Common myeloid progenitor, CD34-positive (primary cell): ENCODE measurements around the gene GABBR2.

Experiments
- CTCF ChIA-PET: fragments of 350-600 bp; sonication (Branson Sonifier 250); formaldehyde crosslinking; loops from one replicate; lab custom pipeline; 2021; ENCODE audit warnings: antibody characterized with exemption; lab: Charles Lee
- POLR2A ChIA-PET: fragments of 350-600 bp; sonication (Branson Sonifier 250); formaldehyde crosslinking; loops from one replicate; lab custom pipeline; 2021; ENCODE audit warnings: antibody characterized with exemption; lab: Charles Lee
- DNase-seq, 3 donors: peaks; one replicate each; pipeline versions ENCODE4 v3.0.0 to v3.0.0-alpha.2; 2013
- H3K27ac ChIP-seq, 2 experiments: 1 replicate in 1 of 2; 2 replicates in 1 of 2; pipeline ENCODE4 v1.7.0; 2013; ENCODE audit warnings: inconsistent platforms in 2 of 2, low read length in 2 of 2, mild to moderate bottlenecking in 2 of 2, low read depth in 1 of 2, moderate library complexity in 1 of 2; ENCODE audit not compliant: severe bottlenecking in 2 of 2, insufficient read depth in 1 of 2, poor library complexity in 1 of 2
- H3K27me3 ChIP-seq, 5 experiments: replicated peaks in 2 of 5; 1 replicate in 3 of 5; 2 replicates in 2 of 5; pipeline versions ENCODE4 v1.6.1 to v1.7.0; 2013; ENCODE audit warnings: low read length in 4 of 5, mild to moderate bottlenecking in 2 of 5, moderate library complexity in 2 of 5, inconsistent platforms in 1 of 5; ENCODE audit not compliant: insufficient read depth in 5 of 5, control insufficient read depth in 4 of 5
- H3K36me3 ChIP-seq, 4 experiments: 1 replicate in 2 of 4; 2 replicates in 2 of 4; pipeline versions ENCODE4 v1.6.1 to v1.7.0; 2013; ENCODE audit warnings: low read length in 3 of 4, control low read depth in 1 of 4, mild to moderate bottlenecking in 1 of 4; ENCODE audit not compliant: control insufficient read depth in 4 of 4, insufficient read depth in 4 of 4
- H3K4me1 ChIP-seq, 4 experiments: 1 replicate in 3 of 4; 2 replicates in 1 of 4; pipeline versions ENCODE4 v1.6.1 to v1.7.1; 2013; ENCODE audit warnings: low read length in 3 of 4, mild to moderate bottlenecking in 3 of 4, control low read depth in 1 of 4, inconsistent platforms in 1 of 4, moderate library complexity in 1 of 4; ENCODE audit not compliant: control insufficient read depth in 4 of 4, insufficient read depth in 4 of 4; ENCODE audit errors: control extremely low read depth in 1 of 4
- H3K4me3 ChIP-seq, 7 experiments: 1 replicate in 4 of 7; 2 replicates in 3 of 7; pipeline versions ENCODE4 v1.5.1 to v1.7.0; 2013; ENCODE audit warnings: mild to moderate bottlenecking in 7 of 7, low read length in 6 of 7, moderate library complexity in 6 of 7, inconsistent platforms in 2 of 7, low read depth in 2 of 7, control low read depth in 1 of 7; ENCODE audit not compliant: insufficient read depth in 4 of 7, control insufficient read depth in 1 of 7; ENCODE audit errors: extremely low read depth in 1 of 7
- H3K9me3 ChIP-seq, 5 experiments: 1 replicate in 4 of 5; 2 replicates in 1 of 5; pipeline versions ENCODE4 v1.6.1 to v1.7.1; 2013; ENCODE audit warnings: low read length in 4 of 5, mild to moderate bottlenecking in 2 of 5, inconsistent platforms in 1 of 5, low read depth in 1 of 5, moderate library complexity in 1 of 5; ENCODE audit not compliant: control insufficient read depth in 4 of 5, insufficient read depth in 2 of 5; ENCODE audit errors: control extremely low read depth in 1 of 5
- WGBS: methylation state at CpG from one replicate; pipeline ENCODE4 v1.1.5; 2013; ENCODE audit not compliant: insufficient coverage; 5-methylcytosine and 5-hydroxymethylcytosine counted together

GABBR2 gene

DNA sequence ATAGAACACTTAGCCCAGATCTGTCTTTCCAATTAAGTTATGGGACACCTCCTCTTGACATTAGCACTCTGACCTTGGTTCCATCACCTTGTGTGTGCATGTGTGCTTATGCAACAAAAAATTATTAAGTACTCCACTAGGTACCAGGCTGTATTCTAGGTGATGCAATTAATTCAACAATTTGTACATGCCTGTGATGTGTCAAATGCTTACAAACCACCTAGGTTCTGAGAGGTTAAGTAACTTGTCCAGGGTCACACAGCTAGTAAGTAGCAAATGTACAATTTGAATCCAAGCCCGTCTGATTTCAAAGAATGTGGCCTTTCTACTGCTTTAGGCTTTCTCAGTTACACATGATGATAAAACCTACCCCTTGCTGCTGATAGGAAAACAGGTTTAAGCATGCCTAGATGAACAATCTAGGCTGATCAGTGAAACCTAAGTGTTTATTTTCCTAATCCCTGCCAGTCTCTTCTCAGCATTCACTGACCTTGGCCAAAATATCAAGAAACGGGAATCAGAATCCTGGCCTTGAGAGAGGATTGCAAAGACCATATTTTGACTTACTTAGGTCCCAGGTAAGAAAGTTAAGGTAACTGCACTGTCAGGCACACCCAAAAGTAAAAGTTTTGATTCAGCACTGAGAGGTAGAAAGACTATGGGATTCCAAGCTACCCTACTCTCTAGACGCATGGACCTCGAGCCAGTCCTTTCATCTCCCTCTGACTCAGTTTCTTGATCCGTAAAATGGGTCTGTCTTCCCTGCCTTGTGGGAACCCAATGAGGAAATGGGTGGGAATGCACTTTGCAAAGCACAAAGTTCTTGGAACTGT lies 454.3 kb downstream of the GABBR2 start:
- Histone ChIP-seq H3K27ac (peak overlapping the region in 1 of 2 experiments; percentile 60), H3K9me3 (no peaks in the 10 kb centered on the region), H3K4me1 (peaks cover 6 to 39% (median 37%) of the 10 kb centered on the region in 4 experiments), H3K27me3 (peaks cover 0 to 4% (median 0%) of the 10 kb centered on the region in 5 experiments), H3K36me3 (peaks cover 0 to 11% (median 4%) of the 10 kb centered on the region in 4 experiments), H3K4me3 (peak overlapping the region; percentile 87 to 97 (median 94))
- 53% methylated on average over 5 of the region's 5 CpGs for WGBS
- CTCF ChIA-PET = interaction anchor here (0.6 to 4.0 kb wide), 6 partner anchors 13 to 209 kb away, joined by 3 to 19 read pairs (median 4); no protein-coding TSS in a partner anchor
- POLR2A ChIA-PET = interaction anchor here (0.6 kb wide), 1 partner anchor 14 kb away, joined by 4 read pairs; no protein-coding TSS in a partner anchor
- no peak for DNase-seq

DNA sequence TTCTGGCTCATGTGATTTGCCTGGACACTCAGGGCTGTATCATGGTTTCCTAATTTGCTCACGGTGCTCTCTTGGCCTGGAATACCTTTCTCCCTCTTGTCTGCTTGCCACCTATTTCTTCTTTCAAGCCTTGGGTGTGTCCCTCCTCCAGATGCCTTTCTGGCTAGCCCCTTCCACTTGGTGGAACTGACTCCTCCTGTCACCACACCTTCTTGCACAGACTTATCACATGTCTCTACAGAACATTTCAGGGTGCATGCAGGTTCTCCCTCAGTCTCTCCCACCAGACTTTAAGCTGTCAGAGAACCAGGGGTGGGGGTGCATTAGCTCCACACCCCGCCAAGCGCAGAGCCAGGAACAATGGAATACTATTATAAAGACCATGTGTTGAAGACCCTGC lies 455.2 kb downstream of the GABBR2 start:
- H3K9me3 ChIP-seq = no peaks in the 10 kb centered on the region
- ChIA-PET POLR2A (no interaction called here), CTCF (interaction anchor here (0.6 to 4.0 kb wide), 5 partner anchors 12 to 208 kb away, joined by 3 to 19 read pairs (median 3); no protein-coding TSS in a partner anchor)
- H3K27ac ChIP-seq = no peak overlapping the region
- H3K36me3 ChIP-seq = peaks cover 0 to 11% (median 4%) of the 10 kb centered on the region in 4 experiments
- peak overlapping the region in 1 of 7 experiments; percentile 13 for H3K4me3 ChIP-seq
- 90% methylated on average over 2 of the region's 3 CpGs for WGBS
- H3K27me3 ChIP-seq = peaks cover 0 to 4% (median 0%) of the 10 kb centered on the region in 5 experiments
- peaks cover 6 to 46% (median 45%) of the 10 kb centered on the region in 4 experiments for H3K4me1 ChIP-seq
- no peak for DNase-seq

DNA sequence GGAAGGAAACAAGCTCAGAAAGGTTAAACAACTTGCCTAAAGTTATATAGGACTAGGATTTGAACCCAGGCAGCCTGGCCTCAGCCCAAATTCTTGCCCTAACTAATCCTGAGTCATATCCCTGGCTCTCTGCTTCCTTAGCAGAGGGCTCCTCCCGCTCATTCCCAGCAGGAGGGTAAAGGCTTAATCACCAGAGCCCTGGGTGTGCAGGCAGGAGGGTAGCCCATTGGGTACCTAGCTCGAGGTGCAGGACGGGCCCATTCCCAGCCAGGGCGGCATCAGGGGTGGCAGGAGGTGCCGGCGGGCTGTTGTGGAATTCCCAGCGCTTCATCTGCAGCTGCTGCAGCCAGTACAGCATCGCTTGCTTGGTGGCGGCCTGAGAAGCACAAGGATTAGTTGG lies 457.2 kb downstream of the GABBR2 start:
- H3K4me1 ChIP-seq = peaks cover 10 to 60% (median 58%) of the 10 kb centered on the region in 4 experiments
- no peaks in the 10 kb centered on the region for H3K9me3 ChIP-seq
- H3K36me3 ChIP-seq = peaks cover 0 to 11% (median 4%) of the 10 kb centered on the region in 4 experiments
- H3K27ac ChIP-seq = peak overlapping the region in 1 of 2 experiments; percentile 2
- ChIA-PET POLR2A (interaction anchor here (0.7 kb wide), 1 partner anchor 434 kb away, joined by 7 read pairs; no protein-coding TSS in a partner anchor), CTCF (interaction anchor here (0.9 to 1.5 kb wide), 2 partner anchors 36 to 137 kb away, joined by 4 to 5 read pairs; no protein-coding TSS in a partner anchor)
- no peak for DNase-seq
- H3K4me3 ChIP-seq = no peak overlapping the region
- peaks cover 0 to 4% (median 0%) of the 10 kb centered on the region in 5 experiments for H3K27me3 ChIP-seq
- 93% methylated on average over 9 of the region's 9 CpGs for WGBS

DNA sequence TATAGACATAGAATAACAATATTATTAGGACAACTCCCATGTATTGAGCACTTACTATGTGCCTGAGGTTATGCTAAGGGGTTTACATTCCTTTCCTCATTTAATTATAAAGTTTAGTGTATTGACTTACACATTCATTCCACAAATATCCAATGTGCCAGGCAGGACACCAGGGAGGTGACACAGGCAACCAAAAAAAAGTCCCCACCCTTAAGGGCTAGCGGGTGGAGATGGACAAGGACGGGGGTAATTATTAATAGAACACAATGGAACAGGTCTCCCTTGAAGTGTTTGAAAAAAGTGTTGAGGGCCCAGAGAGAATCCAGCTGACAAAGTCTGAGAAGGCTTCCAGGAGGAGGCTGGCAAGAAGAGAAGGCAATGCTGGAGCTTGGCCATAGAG lies 459.0 kb downstream of the GABBR2 start:
- ChIA-PET POLR2A (interaction anchor here (0.6 kb wide), 1 partner anchor 175 kb away, joined by 3 read pairs; no protein-coding TSS in a partner anchor), CTCF (no interaction called here)
- Histone ChIP-seq H3K4me3 (no peak overlapping the region), H3K9me3 (no peaks in the 10 kb centered on the region), H3K27me3 (peaks cover 0 to under 1% (median 0%) of the 10 kb centered on the region in 5 experiments), H3K36me3 (peaks cover 0 to 11% (median 4%) of the 10 kb centered on the region in 4 experiments), H3K4me1 (peaks cover 9 to 63% (median 56%) of the 10 kb centered on the region in 4 experiments), H3K27ac (peak overlapping the region in 1 of 2 experiments; percentile 89)
- DNase-seq = no peak
- 96% methylated on average over 2 of the region's 2 CpGs for WGBS

DNA sequence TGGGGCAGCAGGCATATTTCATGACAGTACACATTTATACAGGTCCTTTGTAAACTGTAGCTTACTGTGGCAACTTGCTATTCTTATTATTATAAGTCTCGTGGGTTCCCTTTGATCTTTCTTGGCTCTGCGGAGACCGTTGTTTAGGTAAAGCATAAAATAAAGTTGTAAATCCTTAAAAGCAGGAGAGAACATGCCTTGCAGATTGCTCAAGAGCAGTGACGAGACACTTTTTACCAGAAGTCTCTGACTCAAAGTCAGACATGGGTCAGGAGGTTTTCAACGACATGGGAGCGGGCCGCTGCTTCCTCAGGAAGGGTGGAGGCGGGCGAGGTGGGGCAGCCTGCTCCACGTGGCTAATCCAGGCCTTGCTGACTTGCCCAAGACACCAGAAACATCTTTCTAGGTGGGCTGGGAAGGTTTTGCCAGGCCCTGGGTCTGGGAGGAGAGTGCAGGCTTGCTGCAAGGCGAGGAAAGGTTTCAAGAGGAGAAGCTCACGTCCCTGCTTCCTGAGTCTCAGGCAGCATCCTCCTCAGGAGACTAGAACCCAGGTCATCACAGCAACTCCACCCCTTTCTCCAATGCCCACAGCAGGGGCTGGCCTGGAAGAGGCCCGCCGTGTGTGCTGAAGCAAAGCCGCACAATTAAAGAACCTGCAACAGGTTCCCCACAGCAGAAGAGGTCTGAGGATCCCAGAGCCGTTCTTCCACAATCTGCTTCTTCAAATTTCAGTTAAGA lies 459.8 kb downstream of the GABBR2 start:
- 16% methylated on average over 12 of the region's 16 CpGs for WGBS
- peaks cover 0 to 11% (median 4%) of the 10 kb centered on the region in 4 experiments for H3K36me3 ChIP-seq
- peak overlapping the region in 3 of 7 experiments; percentile 8 to 45 (median 33) for H3K4me3 ChIP-seq
- peak overlapping the region; percentile 65 to 89 for H3K27ac ChIP-seq
- POLR2A ChIA-PET = no interaction called here
- H3K27me3 ChIP-seq = no peaks in the 10 kb centered on the region
- peak; percentile 85 to 95 (median 92) for DNase-seq
- no peaks in the 10 kb centered on the region for H3K9me3 ChIP-seq
- CTCF ChIA-PET = interaction anchor here (0.9 to 3.2 kb wide), 4 partner anchors 7 to 175 kb away, joined by 3 to 13 read pairs (median 4); partner anchors contain the start of gene TBC1D2
- peaks cover 5 to 55% (median 48%) of the 10 kb centered on the region in 4 experiments for H3K4me1 ChIP-seq

DNA sequence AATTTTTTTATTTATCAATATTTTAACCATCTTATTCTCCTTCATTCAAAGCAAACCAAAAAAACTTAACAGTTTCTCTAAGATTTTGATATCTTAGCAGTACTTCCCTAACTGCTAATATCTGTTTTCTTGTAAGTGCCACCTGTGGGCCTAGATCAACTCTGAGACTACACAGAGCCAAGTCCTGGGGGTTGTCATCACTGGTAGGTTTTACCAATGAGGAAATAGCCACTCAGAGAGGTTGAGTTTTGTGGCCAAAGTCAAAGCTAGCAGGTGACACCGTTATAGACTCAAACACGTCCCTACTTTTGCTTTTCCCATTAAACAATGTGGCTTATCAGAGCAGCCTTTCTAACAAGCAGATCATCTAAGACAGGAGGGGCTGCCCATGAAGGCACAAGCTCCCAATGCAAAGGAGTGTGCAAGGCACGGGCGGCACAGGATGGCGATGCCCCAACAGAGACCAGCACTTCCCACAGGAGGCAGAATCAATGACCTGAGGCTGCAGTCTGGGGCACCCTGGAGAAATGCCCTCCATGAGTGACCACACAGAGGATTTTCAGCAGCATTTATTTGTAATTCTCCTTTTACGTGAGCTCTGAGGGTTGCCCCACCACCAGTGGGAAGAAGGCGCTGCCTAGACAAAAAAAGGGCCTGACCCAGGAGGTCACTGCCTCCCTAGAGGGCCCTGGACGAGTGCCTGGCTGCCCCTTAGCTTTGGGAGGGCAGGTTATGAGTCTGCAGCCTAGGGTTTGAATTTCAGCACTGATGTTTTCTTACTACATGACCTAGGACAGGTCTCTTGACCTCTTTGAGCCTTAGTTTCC lies 460.7 kb downstream of the GABBR2 start:
- peaks cover 5 to 47% (median 43%) of the 10 kb centered on the region in 4 experiments for H3K4me1 ChIP-seq
- WGBS = 90% methylated on average over 4 of the region's 8 CpGs

More for the DNA sequence above, 460.7 kb downstream of the GABBR2 start:
- peak overlapping the region in 4 of 7 experiments; percentile 8 to 45 (median 23) for H3K4me3 ChIP-seq
- H3K9me3 ChIP-seq = no peaks in the 10 kb centered on the region
- peak overlapping the region; percentile 65 to 89 for H3K27ac ChIP-seq
- DNase-seq = peak in 2 of 3 donors; percentile 37 to 48
- no peaks in the 10 kb centered on the region for H3K27me3 ChIP-seq
- H3K36me3 ChIP-seq = peaks cover 0 to 13% (median 4%) of the 10 kb centered on the region in 4 experiments
- ChIA-PET CTCF (interaction anchor here (0.9 to 3.2 kb wide), 4 partner anchors 8 to 174 kb away, joined by 3 to 13 read pairs (median 4); partner anchors contain the start of gene TBC1D2), POLR2A (interaction anchor here (1.4 kb wide), 1 partner anchor 8 kb away, joined by 5 read pairs; the partner anchor contains the start of gene TBC1D2)
